B cell (primary cell): ENCODE results near the gene SUN3. TPM values are rescaled to one million over a fixed set of nuclear protein-coding genes. Genes with fewer than 3 reads are reported as not detected.

Experiments used
- ATAC-seq: fragments of 200-7000 bp; cut with Tn5 transposase; one replicate; pipeline ENCODE4 v1.10.0; 2021; ENCODE audit warnings: low read depth, mild to moderate bottlenecking, moderate number of reproducible peaks, moderate library complexity
- CTCF ChIA-PET: fragments of 350-600 bp; sonication (Branson Sonifier 250); formaldehyde crosslinking; loops from one replicate; lab custom pipeline; 2021; ENCODE audit warnings: antibody characterized with exemption, inconsistent platforms; lab: Charles Lee
- POLR2A ChIA-PET: fragments of 350-600 bp; sonication (Branson Sonifier 250); formaldehyde crosslinking; loops from one replicate; lab custom pipeline; 2021; ENCODE audit warnings: antibody characterized with exemption; lab: Charles Lee
- DNase-seq: peaks from one replicate; pipeline ENCODE4 v3.0.0; 2013
- H2AFZ ChIP-seq: 2 replicates; pipeline ENCODE4 v1.6.1; 2012; ENCODE audit warnings: mild to moderate bottlenecking, low read depth, low read length; ENCODE audit not compliant: insufficient read depth, poor library complexity, severe bottlenecking
- H3K27ac ChIP-seq, 2 donors: 1 replicate in 1 of 2; 2 replicates in 1 of 2; pipeline ENCODE4 v1.5.1; 2012 to 2013; ENCODE audit warnings: low read length in 2 of 2, mild to moderate bottlenecking in 2 of 2, moderate library complexity in 1 of 2
- H3K27me3 ChIP-seq, 4 experiments: fragments of 200-600 bp in 1 of 4; sonication (generic) in 1 of 4; replicated peaks in 1 of 4; 1 replicate in 2 of 4; 2 replicates in 2 of 4; pipeline versions ENCODE4 v1.6.1 to v1.7.0; 2013 to 2016; ENCODE audit warnings: low read length in 3 of 4, mild to moderate bottlenecking in 2 of 4, mixed read lengths in 1 of 4, moderate library complexity in 1 of 4; ENCODE audit not compliant: insufficient read depth in 4 of 4, control insufficient read depth in 3 of 4; ENCODE audit errors: control extremely low read depth in 1 of 4
- H3K36me3 ChIP-seq, 2 experiments: replicated peaks in 1 of 2; 1 replicate in 1 of 2; 2 replicates in 1 of 2; pipeline versions ENCODE4 v1.6.1 to v1.7.1; 2013; ENCODE audit warnings: low read length in 1 of 2; ENCODE audit not compliant: insufficient read depth in 2 of 2, control insufficient read depth in 1 of 2; ENCODE audit errors: control extremely low read depth in 1 of 2, extremely low read depth in 1 of 2
- H3K4me1 ChIP-seq, 2 donors: fragments of 200-600 bp in 1 of 2; sonication (generic) in 1 of 2; 1 replicate in 1 of 2; 2 replicates in 1 of 2; pipeline versions ENCODE4 v1.5.1 to v1.6.1; 2013 to 2017; ENCODE audit warnings: low read length in 2 of 2; ENCODE audit not compliant: control insufficient read depth in 2 of 2, insufficient read depth in 2 of 2
- H3K4me2 ChIP-seq: replicated peaks from 2 replicates; pipeline ENCODE3; 2012; ENCODE audit warnings: mild to moderate bottlenecking, low read depth, low read length; ENCODE audit not compliant: poor library complexity, severe bottlenecking
- H3K4me3 ChIP-seq, 5 experiments: fragments of 200-600 bp in 1 of 5; sonication (generic) in 1 of 5; 1 replicate in 3 of 5; 2 replicates in 2 of 5; pipeline versions ENCODE4 v1.5.1 to v1.7.0; 2011 to 2016; ENCODE audit warnings: low read length in 4 of 5, mild to moderate bottlenecking in 4 of 5, low read depth in 2 of 5, control low read depth in 1 of 5, moderate library complexity in 1 of 5; ENCODE audit not compliant: insufficient read depth in 1 of 5; ENCODE audit errors: control extremely low read depth in 1 of 5, extremely low read depth in 1 of 5
- H3K79me2 ChIP-seq: fragments of 200-600 bp; sonication (generic); one replicate; pipeline ENCODE4 v1.6.0; 2016; ENCODE audit warnings: low read length; ENCODE audit not compliant: control insufficient read depth, insufficient read depth
- H3K9ac ChIP-seq: fragments of 200-600 bp; sonication (generic); 2 replicates; pipeline ENCODE4 v1.6.1; 2017; ENCODE audit warnings: mild to moderate bottlenecking, low read length, moderate library complexity
- H3K9me3 ChIP-seq, 3 donors: one replicate each; pipeline versions ENCODE4 v1.6.1 to v1.7.1; 2013; ENCODE audit warnings: low read length in 2 of 3; ENCODE audit not compliant: control insufficient read depth in 2 of 3, insufficient read depth in 1 of 3; ENCODE audit errors: control extremely low read depth in 1 of 3
- H4K20me1 ChIP-seq: 2 replicates; pipeline ENCODE4 v1.6.0; 2012; ENCODE audit warnings: mild to moderate bottlenecking, low read length; ENCODE audit not compliant: insufficient read depth, control insufficient read depth, poor library complexity, severe bottlenecking
- H3K27ac Mint-ChIP-seq: one replicate; pipeline ENCODE4 v1.8.0; 2021; ENCODE audit warnings: mixed read lengths
- H3K27me3 Mint-ChIP-seq: one replicate; pipeline ENCODE4 v1.8.0; 2021; ENCODE audit warnings: mixed read lengths
- H3K4me1 Mint-ChIP-seq: one replicate; pipeline ENCODE4 v1.8.0; 2021; ENCODE audit warnings: mixed read lengths
- H3K4me3 Mint-ChIP-seq: one replicate; pipeline ENCODE4 v1.8.0; 2021; ENCODE audit warnings: mixed read lengths
- H3K9me3 Mint-ChIP-seq: one replicate; pipeline ENCODE4 v1.8.0; 2022; ENCODE audit warnings: mixed read lengths; ENCODE audit not compliant: insufficient read depth
- CTCF ChIP-seq: fragments of 200-600 bp; IDR thresholded peaks from one replicate; pipeline ENCODE4 v1.8.0; 2022; ENCODE audit warnings: antibody characterized with exemption, mild to moderate bottlenecking
- EZH2 ChIP-seq: IDR thresholded peaks from 2 replicates; pipeline ENCODE4 v1.6.1; 2012; ENCODE audit warnings: borderline replicate concordance, low read depth, mild to moderate bottlenecking, moderate library complexity, low read length; ENCODE audit not compliant: insufficient read depth, poor library complexity, severe bottlenecking
- WGBS: methylation state at CpG from one replicate; pipeline ENCODE4 v1.1.5; 2013; ENCODE audit warnings: missing lambda C conversion rate; ENCODE audit not compliant: insufficient coverage; 5-methylcytosine and 5-hydroxymethylcytosine counted together
- intact Hi-C: fragments of 100-400 bp; cut with micrococcal nuclease; formaldehyde crosslinking; loops from one replicate; pipeline ENCODE4 v1.10.0; 2022
- polyA plus RNA-seq: library from polyadenylated mRNA; depleted of rRNA; stranded (reverse); fragments of >200 nt; gene quantifications from 2 replicates; pipeline ENCODE4 v1.2.3, GENCODE V29; 2012
- total RNA-seq, 2 donors: library from RNA; stranded (reverse); fragments of 120-200 nt in 1 of 2; gene quantifications; 1 replicate in 1 of 2; 2 replicates in 1 of 2; pipeline versions ENCODE4 v1.2.3 to v1.2.4, GENCODE V29; 2013 to 2022

SUN3 gene
- total and polyA plus RNA-seq, 2 donors (not counting 1 experiment from before 2014, with no cell fraction given): not detected

- intact Hi-C loops: no loop called here
- peaks cover 0 to 2% (median 0%) of the 10 kb centered on the region in 3 donors for H3K9me3 ChIP-seq
- H3K27ac ChIP-seq: no peak overlapping the region
- H2AFZ ChIP-seq: no peak overlapping the region
- ChIA-PET CTCF (no interaction called here), POLR2A (no interaction called here)
- TF ChIP-seq CTCF: no peak
- no peak for TF ChIP-seq EZH2
- WGBS: no CpG with 5 or more reads among the region's 2 CpGs
- H3K79me2 ChIP-seq: no peaks in the 10 kb centered on the region
- peaks cover 6% of the 10 kb centered on the region for H3K4me1 Mint-ChIP-seq
- H3K27ac Mint-ChIP-seq: no peak overlapping the region
- no peaks in the 10 kb centered on the region for H4K20me1 ChIP-seq
- H3K4me3 ChIP-seq: no peak overlapping the region
- H3K4me1 ChIP-seq: no peaks in the 10 kb centered on the region
- peaks cover 0 to 2% (median 0%) of the 10 kb centered on the region in 4 experiments for H3K27me3 ChIP-seq
- peaks cover 7% of the 10 kb centered on the region for H3K9me3 Mint-ChIP-seq
- H3K27me3 Mint-ChIP-seq: peaks cover 5% of the 10 kb centered on the region
- H3K9ac ChIP-seq: no peak overlapping the region
- ATAC-seq (no peak), DNase-seq (no peak)
- H3K36me3 ChIP-seq: no peaks in the 10 kb centered on the region
- no peak overlapping the region for H3K4me2 ChIP-seq
- H3K4me3 Mint-ChIP-seq: no peak overlapping the region
Measured at GRCh38 chr7:48053736-48054135, 24.8 kb upstream of the SUN3 start.

- no peaks in the 10 kb centered on the region for H3K4me1 ChIP-seq
- 79% methylated on average over 4 of the region's 8 CpGs for WGBS
- intact Hi-C loops: no loop called here
- H3K36me3 ChIP-seq: no peaks in the 10 kb centered on the region
- peaks cover 6% of the 10 kb centered on the region for H3K4me1 Mint-ChIP-seq
- ChIA-PET POLR2A (no interaction called here), CTCF (interaction anchor here (0.7 kb wide), 1 partner anchor 56 kb away, joined by 3 read pairs; no protein-coding TSS in a partner anchor)
- H3K9me3 ChIP-seq: peaks cover 0 to 2% (median 0%) of the 10 kb centered on the region in 3 donors
- peaks cover 0 to 2% (median 0%) of the 10 kb centered on the region in 4 experiments for H3K27me3 ChIP-seq
- no peak overlapping the region for H3K9ac ChIP-seq
- H3K79me2 ChIP-seq: no peaks in the 10 kb centered on the region
- H4K20me1 ChIP-seq: no peaks in the 10 kb centered on the region
- H3K4me3 ChIP-seq: no peak overlapping the region
- no peak overlapping the region for H3K4me3 Mint-ChIP-seq
- H3K4me2 ChIP-seq: no peak overlapping the region
- no peak overlapping the region for H3K27ac Mint-ChIP-seq
- H3K9me3 Mint-ChIP-seq: peaks cover 3% of the 10 kb centered on the region
- peaks cover 5% of the 10 kb centered on the region for H3K27me3 Mint-ChIP-seq
- DNase-seq (peak; percentile 25), ATAC-seq (peak; percentile 39)
- H2AFZ ChIP-seq: no peak overlapping the region
- H3K27ac ChIP-seq: no peak overlapping the region
- TF ChIP-seq EZH2: no peak
- TF ChIP-seq CTCF: no peak
Measured at GRCh38 chr7:48052748-48053147, 23.8 kb upstream of the SUN3 start.
